ENCODE data around the gene MINK1. TPM values are rescaled to one million over a fixed set of nuclear protein-coding genes. Genes with fewer than 3 reads are reported as not detected.
"Not testable (repeated sequence)": the region's sequence is repeated elsewhere in the genome, so short reads cannot be mapped to it uniquely, and the experiment has no call there.

Gene MINK1
- total RNA-seq, 1 donor from 2014 or later, result 47.6 TPM

GRCh38 chr17:4807605-4808377 lies 25.3 kb upstream of the MINK1 start:
- ATAC-seq (ENCODE audit: poor library complexity) (peak; percentile 10), DNase-seq (peak; percentile 49)
- intact Hi-C loops (cut with DNase I), result no loop called here

DNA sequence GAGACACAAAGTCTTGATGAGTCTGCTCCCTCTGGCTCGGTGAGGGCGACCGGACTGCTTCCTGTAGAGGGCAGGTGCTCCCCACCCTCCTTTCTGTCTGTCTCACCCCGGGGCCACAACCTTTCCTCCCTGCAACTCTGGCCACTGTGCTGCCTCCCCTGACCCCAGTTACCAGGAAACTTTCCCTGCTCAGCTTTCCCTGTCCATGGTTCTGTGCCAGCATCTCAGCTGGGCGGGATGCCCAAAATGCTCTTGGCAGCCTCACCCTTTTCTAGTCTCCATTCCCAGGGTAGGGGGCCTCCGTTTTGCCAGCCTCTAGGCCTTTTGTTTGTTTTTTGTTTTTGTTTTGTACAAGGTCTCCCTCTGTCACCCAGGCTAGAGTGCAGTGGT lies 24.8 kb upstream of the MINK1 start:
- intact Hi-C loops (cut with DNase I), result no loop called here
- ATAC-seq (ENCODE audit: poor library complexity), result peak; percentile 37
- peak; percentile 83 for DNase-seq

GRCh38 chr17:4810696-4811290 lies 22.3 kb upstream of the MINK1 start:
- peak; percentile 57 for DNase-seq
- ATAC-seq (ENCODE audit: poor library complexity), result no peak
- intact Hi-C loops (cut with DNase I), result no loop called here

DNA sequence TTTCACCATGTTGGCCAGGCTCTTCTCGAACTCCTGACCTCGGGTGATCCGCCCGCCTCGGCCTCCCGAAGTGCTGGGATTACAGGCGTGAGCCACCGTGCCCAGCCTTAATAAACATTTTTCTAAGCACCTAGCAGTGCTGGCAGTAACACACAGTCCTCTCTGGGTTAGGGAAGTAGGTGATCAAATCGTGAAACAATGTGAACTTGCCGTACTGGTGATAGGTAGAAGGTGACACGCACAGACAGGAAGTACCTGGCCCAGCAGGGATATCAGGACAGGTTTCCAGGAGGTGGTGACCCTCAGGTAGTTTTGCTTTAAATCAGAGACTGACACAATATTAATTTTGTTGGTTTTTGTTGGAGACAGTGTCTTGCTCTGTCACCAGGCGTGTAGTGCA lies 21.7 kb upstream of the MINK1 start:
- intact Hi-C loops (cut with DNase I), result no loop called here
- no peak for DNase-seq
- no peak for ATAC-seq (ENCODE audit: poor library complexity)

DNA sequence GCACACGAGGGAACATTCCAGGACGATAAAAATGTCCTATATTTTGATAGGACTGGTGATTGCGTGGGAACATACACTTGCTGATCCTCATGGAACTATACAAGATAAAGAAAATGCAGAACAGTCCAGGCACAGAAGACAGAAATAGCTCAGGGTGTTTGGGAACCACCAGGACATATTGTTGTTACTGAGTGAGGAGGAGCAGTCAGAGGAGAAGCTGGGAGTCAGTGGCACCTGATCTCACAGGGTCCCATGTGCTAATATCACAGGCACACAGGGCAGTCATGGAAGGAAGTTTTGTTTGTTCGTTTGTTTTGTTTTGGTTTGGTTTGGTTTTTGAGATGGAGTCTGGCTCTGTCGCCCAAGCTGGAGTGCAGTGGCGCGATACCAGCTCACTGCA lies 20.4 kb upstream of the MINK1 start:
- intact Hi-C loops (cut with DNase I), result no loop called here
- DNase-seq, result no peak
- peak; percentile 67 for ATAC-seq (ENCODE audit: poor library complexity)

DNA sequence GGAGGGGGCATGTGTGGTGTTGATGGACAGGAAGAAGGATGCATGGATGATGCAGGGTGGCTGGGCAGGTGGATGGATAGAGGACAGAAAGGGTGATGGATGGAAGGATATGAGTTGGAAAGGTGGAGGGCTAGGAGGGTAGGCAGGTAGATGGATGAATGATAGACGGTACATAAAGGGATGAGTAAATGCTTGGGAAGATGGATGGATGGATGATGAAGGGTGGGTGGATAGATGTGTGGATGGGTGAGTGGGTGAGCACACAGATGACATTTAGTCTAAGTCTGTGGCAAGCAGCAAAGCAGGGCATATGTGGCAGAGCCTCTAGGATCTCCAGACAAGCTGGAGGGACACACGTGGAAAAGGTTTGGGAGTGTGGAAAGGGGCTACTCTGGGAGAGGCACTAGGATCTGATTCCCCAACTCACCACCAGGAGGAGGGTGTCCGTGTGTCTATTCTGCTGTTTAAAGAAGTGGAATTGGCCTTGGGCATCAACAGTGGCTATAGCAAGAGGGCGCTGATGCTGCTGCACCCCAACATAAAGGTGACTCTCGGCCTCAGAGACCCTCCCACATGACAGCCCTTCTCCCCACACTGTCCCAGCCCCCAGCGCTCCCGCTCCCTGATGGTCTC lies 18.0 kb upstream of the MINK1 start:
- intact Hi-C loops (cut with DNase I), result no loop called here
- no peak for DNase-seq
- no peak for ATAC-seq (ENCODE audit: poor library complexity)

- intact Hi-C loops (cut with DNase I), result no loop called here
- ATAC-seq (ENCODE audit: poor library complexity) (no peak), DNase-seq (no peak)
Observed at GRCh38 chr17:4816826-4817225, 16.3 kb upstream of the MINK1 start.

DNA sequence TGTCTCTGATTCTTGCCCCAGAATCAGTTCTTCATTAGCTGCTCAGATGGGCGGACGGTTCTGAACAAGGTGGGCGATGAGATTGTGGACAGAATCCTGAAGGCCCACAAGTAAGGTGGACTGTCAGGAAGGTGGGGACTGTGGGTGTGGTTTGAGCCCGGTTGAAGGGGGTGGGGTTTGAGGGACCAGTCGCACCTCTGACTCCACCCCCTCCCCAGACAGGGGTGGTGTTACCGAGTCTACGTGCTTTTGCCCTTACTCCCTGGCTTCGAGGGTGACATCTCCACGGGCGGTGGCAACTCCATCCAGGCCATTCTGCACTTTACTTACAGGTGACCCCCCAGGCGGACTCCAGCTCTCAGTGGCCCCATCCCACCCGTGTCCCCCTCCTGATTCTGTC lies 14.9 kb upstream of the MINK1 start:
- ATAC-seq (ENCODE audit: poor library complexity) (no peak), DNase-seq (no peak)
- intact Hi-C loops (cut with DNase I), result no loop called here

- ATAC-seq (ENCODE audit: poor library complexity) (no peak), DNase-seq (no peak)
- intact Hi-C loops (cut with DNase I), result no loop called here
Observed at GRCh38 chr17:4822835-4823234, 10.3 kb upstream of the MINK1 start.

- intact Hi-C loops (cut with DNase I), result no loop called here
- no peak for ATAC-seq (ENCODE audit: poor library complexity)
- DNase-seq, result no peak
Observed at GRCh38 chr17:4823373-4824089, 9.6 kb upstream of the MINK1 start.

DNA sequence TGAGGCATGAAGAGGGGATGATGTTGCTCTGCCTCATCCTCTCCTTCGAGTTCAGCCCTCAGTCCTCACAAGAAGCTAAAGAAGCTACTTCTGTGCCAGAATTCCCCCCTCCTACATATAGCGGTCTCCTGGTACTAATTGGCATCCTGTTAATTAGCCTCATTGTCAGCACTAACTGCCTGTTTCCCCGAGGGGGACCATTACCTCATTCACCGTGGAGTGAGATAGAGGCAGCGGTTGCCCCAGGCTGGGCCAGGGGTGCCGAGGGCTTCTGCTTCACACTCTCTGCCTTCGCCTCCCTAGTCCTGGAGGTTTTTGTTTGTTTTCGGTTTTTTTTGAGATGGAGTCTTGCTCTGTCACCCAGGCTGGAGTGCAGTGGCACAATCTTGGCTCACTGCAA lies 5.7 kb upstream of the MINK1 start:
- no peak for ATAC-seq (ENCODE audit: poor library complexity)
- intact Hi-C loops (cut with DNase I), result no loop called here
- no peak for DNase-seq

GRCh38 chr17:4832829-4833177 lies 337 bp upstream of the MINK1 start:
- DNase-seq; ATAC-seq (ENCODE audit: poor library complexity): not testable (repeated sequence)
- intact Hi-C loops (cut with DNase I), result loop anchor here (10.0 kb wide), 1 partner anchor 52 kb away; no protein-coding TSS in a partner anchor

- DNase-seq (peak; percentile 51), ATAC-seq (ENCODE audit: poor library complexity) (no peak)
- intact Hi-C loops (cut with DNase I), result loop anchor here (10.0 kb wide), 1 partner anchor 51 kb away; no protein-coding TSS in a partner anchor
Observed at GRCh38 chr17:4833941-4834680, 971 bp downstream of the MINK1 start.

GRCh38 chr17:4834681-4835020 lies 1.5 kb downstream of the MINK1 start:
- DNase-seq (no peak), ATAC-seq (ENCODE audit: poor library complexity) (no peak)
- intact Hi-C loops (cut with DNase I), result loop anchor here (5.0 to 10.0 kb wide), 2 partner anchors 37 to 50 kb away; partner anchors contain the start of gene PSMB6

- DNase-seq, result no peak
- ATAC-seq (ENCODE audit: poor library complexity), result no peak
- intact Hi-C loops (cut with DNase I), result loop anchor here (5.0 to 10.0 kb wide), 2 partner anchors 39 to 49 kb away; partner anchors contain the start of gene PSMB6
Observed at GRCh38 chr17:4836221-4836620, 3.1 kb downstream of the MINK1 start.

- ATAC-seq (ENCODE audit: poor library complexity), result peak; percentile 63
- DNase-seq, result peak; percentile 54
- intact Hi-C loops (cut with DNase I), result loop anchor here (5.0 to 10.0 kb wide), 2 partner anchors 40 to 47 kb away; partner anchors contain the start of gene PSMB6
Observed at GRCh38 chr17:4837471-4838308, 4.5 kb downstream of the MINK1 start.

- ATAC-seq (ENCODE audit: poor library complexity), result no peak
- DNase-seq, result no peak
Observed at GRCh38 chr17:4838309-4838785, 5.2 kb downstream of the MINK1 start.

More at GRCh38 chr17:4838309-4838785, 5.2 kb downstream of the MINK1 start:
- intact Hi-C loops (cut with DNase I), result loop anchor here (5.0 to 10.0 kb wide), 2 partner anchors 41 to 46 kb away; partner anchors contain the start of gene PSMB6
